CD14-positive monocyte (primary cell): ENCODE data around the gene RPL10. TPM values are rescaled to one million over a fixed set of nuclear protein-coding genes. Genes with fewer than 3 reads are reported as not detected.
A peak's percentile ranks its signal among the peaks of the same experiment; 100 is the strongest.

ENCODE experiments used
- DNase-seq, 3 donors: peaks; one replicate each; pipeline ENCODE4 v3.0.0-alpha.2; 2011 to 2022
- H2AFZ ChIP-seq: 2 replicates; pipeline ENCODE4 v1.6.0; 2012; ENCODE audit warnings: mild to moderate bottlenecking, low read depth, low read length, inconsistent platforms; ENCODE audit not compliant: insufficient read depth, poor library complexity, severe bottlenecking
- H3K27ac ChIP-seq, 2 donors: 1 replicate in 1 of 2; 2 replicates in 1 of 2; pipeline ENCODE4 v1.5.1; 2012 to 2013; ENCODE audit warnings: low read length in 2 of 2, control low read depth in 1 of 2, inconsistent platforms in 1 of 2, low read depth in 1 of 2, mild to moderate bottlenecking in 1 of 2
- H3K27me3 ChIP-seq, 2 donors: one replicate each; pipeline versions ENCODE4 v1.6.0 to v1.6.1; 2011 to 2013; ENCODE audit warnings: low read length in 2 of 2; ENCODE audit not compliant: control insufficient read depth in 2 of 2, insufficient read depth in 2 of 2
- H3K36me3 ChIP-seq, 2 donors: replicated peaks in 1 of 2; 1 replicate in 1 of 2; 2 replicates in 1 of 2; pipeline versions ENCODE4 v1.5.1 to v1.6.1; 2012 to 2013; ENCODE audit warnings: low read length in 2 of 2, control low read depth in 1 of 2, inconsistent platforms in 1 of 2, mild to moderate bottlenecking in 1 of 2; ENCODE audit not compliant: insufficient read depth in 2 of 2, control insufficient read depth in 1 of 2
- H3K4me1 ChIP-seq, 2 donors: 1 replicate in 1 of 2; 2 replicates in 1 of 2; pipeline versions ENCODE4 v1.5.1 to v1.6.1; 2012 to 2013; ENCODE audit warnings: low read length in 2 of 2, control low read depth in 1 of 2, inconsistent platforms in 1 of 2, mild to moderate bottlenecking in 1 of 2, moderate library complexity in 1 of 2; ENCODE audit not compliant: insufficient read depth in 2 of 2, control insufficient read depth in 1 of 2
- H3K4me2 ChIP-seq: replicated peaks from 2 replicates; pipeline ENCODE3; 2012; ENCODE audit warnings: low read length, moderate library complexity, mild to moderate bottlenecking; ENCODE audit not compliant: poor library complexity, severe bottlenecking; ENCODE audit errors: extremely low read depth
- H3K4me3 ChIP-seq, 3 experiments: fragments of 200-600 bp in 1 of 3; sonication (generic) in 1 of 3; replicated peaks in 1 of 3; 1 replicate in 2 of 3; 2 replicates in 1 of 3; pipeline ENCODE4 v1.5.1; 2011 to 2013; ENCODE audit warnings: low read length in 3 of 3, mild to moderate bottlenecking in 3 of 3, control low read depth in 2 of 3, low read depth in 2 of 3, inconsistent platforms in 1 of 3, moderate library complexity in 1 of 3
- H3K79me2 ChIP-seq: 2 replicates; pipeline ENCODE4 v1.6.0; 2012; ENCODE audit warnings: mild to moderate bottlenecking, control low read depth, inconsistent platforms, low read length, moderate library complexity; ENCODE audit not compliant: insufficient read depth
- H3K9ac ChIP-seq: 2 replicates; pipeline ENCODE4 v1.6.0; 2017; ENCODE audit warnings: low read length, mild to moderate bottlenecking; ENCODE audit not compliant: insufficient read depth, poor library complexity, severe bottlenecking
- H3K9me3 ChIP-seq, 2 donors: replicated peaks in 1 of 2; 1 replicate in 1 of 2; 2 replicates in 1 of 2; pipeline versions ENCODE4 v1.5.1 to v1.6.1; 2012 to 2013; ENCODE audit warnings: low read length in 2 of 2, control low read depth in 1 of 2; ENCODE audit not compliant: control insufficient read depth in 1 of 2, insufficient read depth in 1 of 2
- H4K20me1 ChIP-seq: 2 replicates; pipeline ENCODE4 v1.6.0; 2012; ENCODE audit warnings: mild to moderate bottlenecking, low read length, control low read depth, moderate library complexity; ENCODE audit not compliant: insufficient read depth
- H3K27ac Mint-ChIP-seq, 7 donors: one replicate each; pipeline ENCODE4 v1.8.0; 2020; ENCODE audit warnings: mild to moderate bottlenecking in 7 of 7, mixed read lengths in 7 of 7, moderate library complexity in 6 of 7, inconsistent platforms in 2 of 7
- H3K27me3 Mint-ChIP-seq, 3 donors: one replicate each; pipeline ENCODE4 v1.8.0; 2021 to 2022; ENCODE audit warnings: low read depth in 3 of 3, mild to moderate bottlenecking in 3 of 3, mixed read lengths in 3 of 3, moderate library complexity in 3 of 3, inconsistent platforms in 1 of 3
- H3K36me3 Mint-ChIP-seq, 2 donors: one replicate each; pipeline ENCODE4 v1.8.0; 2020; ENCODE audit warnings: mixed read lengths in 2 of 2, inconsistent platforms in 1 of 2, mild to moderate bottlenecking in 1 of 2
- H3K4me1 Mint-ChIP-seq: one replicate; pipeline ENCODE4 v1.8.0; 2020; ENCODE audit warnings: mild to moderate bottlenecking, mixed read lengths
- H3K4me3 Mint-ChIP-seq, 2 donors: one replicate each; pipeline ENCODE4 v1.8.0; 2020; ENCODE audit warnings: mild to moderate bottlenecking in 2 of 2, mixed read lengths in 2 of 2, moderate library complexity in 1 of 2
- H3K9me3 Mint-ChIP-seq, 7 donors: one replicate each; pipeline ENCODE4 v1.8.0; 2020 to 2022; ENCODE audit warnings: mixed read lengths in 7 of 7, mild to moderate bottlenecking in 6 of 7, moderate library complexity in 6 of 7, inconsistent platforms in 2 of 7
- WGBS: methylation state at CpG from one replicate; pipeline ENCODE4 v1.1.5; 2013; ENCODE audit warnings: missing lambda C conversion rate; ENCODE audit not compliant: insufficient coverage; 5-methylcytosine and 5-hydroxymethylcytosine counted together
- intact Hi-C, 2 donors: fragments of 100-400 bp; cut with micrococcal nuclease; formaldehyde crosslinking; loops; one replicate each; pipeline versions ENCODE4 v1.15.0 to v1.15.1; 2023
- polyA plus RNA-seq, 3 donors: library from polyadenylated mRNA; depleted of rRNA in 1 of 3; unstranded in 2 of 3; stranded (reverse) in 1 of 3; fragments of 300-500 nt in 2 of 3; fragments of >200 nt in 1 of 3; fragmentation: Illumina TruSeq in 2 of 3; gene quantifications; 1 replicate in 2 of 3; 2 replicates in 1 of 3; pipeline ENCODE4 v1.2.3, GENCODE V29; 2012 to 2021
- TF ChIP-seq, protein P1 (sequence below): fragments of 200-600 bp; IDR thresholded peaks from one replicate; pipeline ENCODE4 v1.8.0; 2022; ENCODE audit warnings: antibody characterized with exemption, mild to moderate bottlenecking

RPL10 gene
- polyA plus RNA-seq, 3 donors = 1,536 to 5,639 (median 1,724) TPM

DNA sequence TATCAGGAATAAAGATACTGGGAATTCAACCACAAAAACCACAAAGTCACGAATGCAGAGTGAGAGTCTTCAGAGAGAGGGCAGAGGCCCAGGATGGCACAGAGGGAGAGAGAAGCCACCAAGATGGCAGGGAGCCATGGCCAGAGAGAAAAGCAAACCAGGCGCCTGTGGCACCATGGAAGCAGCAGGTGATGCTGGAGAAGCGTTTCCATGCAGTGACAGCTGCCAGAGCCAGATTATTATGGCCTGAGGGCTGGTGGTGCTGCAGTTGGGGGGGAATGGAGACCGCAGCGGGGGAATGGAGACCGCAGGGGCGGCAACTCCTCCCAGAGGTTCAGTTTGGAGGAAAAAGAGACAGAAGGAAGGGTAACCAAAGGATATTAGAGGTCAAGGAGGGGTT is 19.0 kb downstream of the RPL10 start:
- Histone ChIP-seq H3K27ac (no peak overlapping the region), H3K9me3 (no peaks in the 10 kb centered on the region), H3K4me2 (no peak overlapping the region), H4K20me1 (no peaks in the 10 kb centered on the region), H3K9ac (no peak overlapping the region), H3K4me3 (no peak overlapping the region), H3K79me2 (peaks cover 11% of the 10 kb centered on the region), H3K4me1 (peaks cover 12 to 15% of the 10 kb centered on the region in 2 donors), H2AFZ (no peak overlapping the region), H3K27me3 (no peaks in the 10 kb centered on the region), H3K36me3 (peaks cover 19 to 41% of the 10 kb centered on the region in 2 donors)
- Mint-ChIP-seq H3K9me3 (peaks cover 0 to 4% (median 0%) of the 10 kb centered on the region in 7 donors), H3K36me3 (peaks cover 15 to 38% of the 10 kb centered on the region in 2 donors), H3K27ac (peak overlapping the region in 3 of 7 donors; percentile 68 to 72 (median 72)), H3K4me1 (peaks cover 6% of the 10 kb centered on the region), H3K4me3 (no peak overlapping the region), H3K27me3 (peaks cover 0 to 3% (median 0%) of the 10 kb centered on the region in 3 donors)
- DNase-seq = no peak
- TF ChIP-seq, protein P1, sequence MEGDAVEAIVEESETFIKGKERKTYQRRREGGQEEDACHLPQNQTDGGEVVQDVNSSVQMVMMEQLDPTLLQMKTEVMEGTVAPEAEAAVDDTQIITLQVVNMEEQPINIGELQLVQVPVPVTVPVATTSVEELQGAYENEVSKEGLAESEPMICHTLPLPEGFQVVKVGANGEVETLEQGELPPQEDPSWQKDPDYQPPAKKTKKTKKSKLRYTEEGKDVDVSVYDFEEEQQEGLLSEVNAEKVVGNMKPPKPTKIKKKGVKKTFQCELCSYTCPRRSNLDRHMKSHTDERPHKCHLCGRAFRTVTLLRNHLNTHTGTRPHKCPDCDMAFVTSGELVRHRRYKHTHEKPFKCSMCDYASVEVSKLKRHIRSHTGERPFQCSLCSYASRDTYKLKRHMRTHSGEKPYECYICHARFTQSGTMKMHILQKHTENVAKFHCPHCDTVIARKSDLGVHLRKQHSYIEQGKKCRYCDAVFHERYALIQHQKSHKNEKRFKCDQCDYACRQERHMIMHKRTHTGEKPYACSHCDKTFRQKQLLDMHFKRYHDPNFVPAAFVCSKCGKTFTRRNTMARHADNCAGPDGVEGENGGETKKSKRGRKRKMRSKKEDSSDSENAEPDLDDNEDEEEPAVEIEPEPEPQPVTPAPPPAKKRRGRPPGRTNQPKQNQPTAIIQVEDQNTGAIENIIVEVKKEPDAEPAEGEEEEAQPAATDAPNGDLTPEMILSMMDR = no peak
- WGBS = no CpG with 5 or more reads among the region's 7 CpGs
- intact Hi-C loops = no loop called here

DNA sequence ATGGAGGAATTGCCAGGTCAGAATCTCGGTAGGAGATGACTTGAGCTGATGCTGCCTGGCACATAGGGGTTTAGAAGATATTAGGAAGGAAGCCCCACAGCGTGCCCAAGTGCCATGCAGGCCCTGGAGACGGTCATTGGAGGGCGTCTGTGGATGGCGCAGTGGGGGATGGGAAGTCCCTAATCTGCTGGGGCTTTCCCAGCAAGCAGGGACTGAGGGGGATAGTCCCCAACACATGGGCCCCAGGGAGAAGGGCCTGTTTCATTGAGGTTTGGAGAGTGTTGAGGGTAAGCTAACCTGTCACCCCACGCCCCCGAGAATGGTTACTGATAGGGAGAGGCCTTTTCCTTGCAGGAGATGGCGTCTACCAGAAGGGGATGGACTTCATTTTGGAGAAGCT is 21.0 kb downstream of the RPL10 start:
- H3K27me3 Mint-ChIP-seq = no peaks in the 10 kb centered on the region
- Histone ChIP-seq H3K27me3 (no peaks in the 10 kb centered on the region), H2AFZ (no peak overlapping the region), H3K4me1 (peaks cover 0 to 6% of the 10 kb centered on the region in 2 donors), H3K4me3 (no peak overlapping the region), H3K9me3 (no peaks in the 10 kb centered on the region), H3K27ac (no peak overlapping the region), H3K4me2 (no peak overlapping the region), H3K79me2 (no peaks in the 10 kb centered on the region), H4K20me1 (no peaks in the 10 kb centered on the region), H3K36me3 (peaks cover 17 to 33% of the 10 kb centered on the region in 2 donors), H3K9ac (no peak overlapping the region)
- DNase-seq = no peak
- H3K4me3 Mint-ChIP-seq = no peak overlapping the region
- peak overlapping the region in 1 of 7 donors; percentile 33 for H3K27ac Mint-ChIP-seq
- H3K4me1 Mint-ChIP-seq = peaks cover 4% of the 10 kb centered on the region
- H3K9me3 Mint-ChIP-seq = peaks cover 0 to 2% (median 0%) of the 10 kb centered on the region in 7 donors
- WGBS = 97% methylated on average over 7 of the region's 8 CpGs
- intact Hi-C loops = no loop called here
- TF ChIP-seq, protein P1 = no peak
- H3K36me3 Mint-ChIP-seq = peaks cover 15 to 33% of the 10 kb centered on the region in 2 donors
